ENCODE measurements around the gene GTF2H1.

DNA sequence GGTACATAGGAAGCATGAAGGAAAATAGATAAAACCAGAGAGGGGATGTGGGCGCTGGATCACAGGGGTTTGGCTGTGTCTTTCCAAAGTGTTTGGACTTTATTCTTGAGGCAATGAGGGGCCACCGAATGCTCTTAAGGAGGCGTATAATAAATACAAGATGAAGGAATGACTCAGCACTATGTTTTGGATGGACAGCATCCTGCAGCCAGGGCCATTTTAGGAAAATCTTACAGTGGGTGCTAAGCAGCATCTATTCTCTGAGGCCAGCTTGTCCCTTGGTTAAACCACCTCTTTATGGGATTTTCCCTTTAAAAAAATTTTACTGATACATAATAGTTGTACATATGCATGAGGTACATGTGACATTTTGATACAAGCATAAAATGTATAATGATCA lies 67.7 kb downstream of the GTF2H1 start:
- TF ChIP-seq, protein P1, sequence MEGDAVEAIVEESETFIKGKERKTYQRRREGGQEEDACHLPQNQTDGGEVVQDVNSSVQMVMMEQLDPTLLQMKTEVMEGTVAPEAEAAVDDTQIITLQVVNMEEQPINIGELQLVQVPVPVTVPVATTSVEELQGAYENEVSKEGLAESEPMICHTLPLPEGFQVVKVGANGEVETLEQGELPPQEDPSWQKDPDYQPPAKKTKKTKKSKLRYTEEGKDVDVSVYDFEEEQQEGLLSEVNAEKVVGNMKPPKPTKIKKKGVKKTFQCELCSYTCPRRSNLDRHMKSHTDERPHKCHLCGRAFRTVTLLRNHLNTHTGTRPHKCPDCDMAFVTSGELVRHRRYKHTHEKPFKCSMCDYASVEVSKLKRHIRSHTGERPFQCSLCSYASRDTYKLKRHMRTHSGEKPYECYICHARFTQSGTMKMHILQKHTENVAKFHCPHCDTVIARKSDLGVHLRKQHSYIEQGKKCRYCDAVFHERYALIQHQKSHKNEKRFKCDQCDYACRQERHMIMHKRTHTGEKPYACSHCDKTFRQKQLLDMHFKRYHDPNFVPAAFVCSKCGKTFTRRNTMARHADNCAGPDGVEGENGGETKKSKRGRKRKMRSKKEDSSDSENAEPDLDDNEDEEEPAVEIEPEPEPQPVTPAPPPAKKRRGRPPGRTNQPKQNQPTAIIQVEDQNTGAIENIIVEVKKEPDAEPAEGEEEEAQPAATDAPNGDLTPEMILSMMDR (IDR thresholded peaks at IDR 0.05), result no peak
- TF ChIP-seq ZFX (IDR thresholded peaks at IDR 0.05; ENCODE audit: borderline replicate concordance), result no peak

Measured in 22Rv1 (cell line).